HG02870 (cell line): ENCODE measurements around the gene NFIC.

Source experiments
- ATAC-seq: cut with Tn5 transposase; IDR thresholded peaks from one replicate; pipeline ENCODE4 v1.9.1; 2021; ENCODE audit warnings: mild to moderate bottlenecking, moderate library complexity; ENCODE audit not compliant: unreplicated experiment

NFIC gene

DNA sequence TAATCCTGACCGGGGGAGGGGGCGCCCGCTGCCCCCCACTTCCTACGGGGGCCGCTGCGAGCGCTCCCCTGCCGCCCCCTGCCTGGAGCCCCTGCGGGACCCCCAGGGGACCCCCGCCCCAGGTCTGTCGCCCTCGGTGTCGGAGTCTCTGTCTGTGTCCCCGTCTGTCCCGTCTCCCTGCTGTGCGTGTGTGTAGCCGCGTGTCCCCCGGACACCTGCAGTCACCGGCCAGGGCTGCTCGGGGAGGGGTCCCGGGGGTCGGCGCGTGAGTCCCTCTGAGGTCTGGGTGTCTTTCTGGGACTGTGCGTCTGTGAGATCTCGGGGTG, 7.7 kb upstream of the NFIC start:
- ATAC-seq: no peak

DNA sequence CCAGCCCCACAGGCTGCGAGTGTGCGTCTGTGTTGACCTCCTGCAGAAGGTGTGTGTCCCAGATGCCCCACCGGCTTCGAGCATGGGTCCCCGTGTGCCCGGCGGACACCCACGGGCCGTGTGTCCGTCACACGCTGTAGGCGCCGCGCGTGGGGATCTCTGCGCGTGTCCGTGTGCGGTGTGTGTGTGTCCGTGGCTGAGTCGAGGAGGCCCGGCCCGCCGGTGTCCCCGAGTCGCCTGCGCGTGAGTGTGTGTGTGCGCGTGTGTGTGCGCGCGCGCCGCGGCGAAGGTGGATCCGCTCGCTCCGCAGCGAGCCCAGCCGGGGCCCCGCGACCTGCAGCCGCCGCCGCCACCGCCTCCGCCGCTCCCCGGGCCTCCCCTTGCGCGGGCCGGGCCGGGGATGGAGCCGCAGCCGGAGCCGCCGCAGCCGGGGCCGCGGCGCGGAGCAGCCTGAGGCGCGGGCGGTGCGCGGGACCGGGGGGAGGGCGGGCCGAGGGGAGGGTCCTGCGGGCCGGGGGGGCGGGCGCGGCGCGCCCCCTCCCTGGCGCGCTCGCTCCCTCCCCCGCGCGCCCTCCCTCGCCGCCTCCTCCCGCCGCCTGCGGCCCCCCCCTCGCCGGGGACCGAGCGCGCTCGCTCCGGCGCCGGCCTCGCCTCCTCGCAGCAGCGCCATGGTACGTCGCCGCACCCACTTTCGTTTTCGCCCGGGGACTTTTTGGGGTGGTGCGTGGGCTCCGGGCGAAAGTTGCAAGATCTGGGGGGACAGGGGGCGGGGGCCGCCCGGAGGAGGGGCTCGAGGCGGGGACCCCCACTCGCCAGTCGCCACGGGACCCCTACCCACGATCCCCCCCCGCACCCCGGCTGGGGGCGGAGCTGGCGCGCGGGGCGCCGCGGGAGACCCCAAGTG, 7.1 kb upstream of the NFIC start:
- ATAC-seq: no peak

DNA sequence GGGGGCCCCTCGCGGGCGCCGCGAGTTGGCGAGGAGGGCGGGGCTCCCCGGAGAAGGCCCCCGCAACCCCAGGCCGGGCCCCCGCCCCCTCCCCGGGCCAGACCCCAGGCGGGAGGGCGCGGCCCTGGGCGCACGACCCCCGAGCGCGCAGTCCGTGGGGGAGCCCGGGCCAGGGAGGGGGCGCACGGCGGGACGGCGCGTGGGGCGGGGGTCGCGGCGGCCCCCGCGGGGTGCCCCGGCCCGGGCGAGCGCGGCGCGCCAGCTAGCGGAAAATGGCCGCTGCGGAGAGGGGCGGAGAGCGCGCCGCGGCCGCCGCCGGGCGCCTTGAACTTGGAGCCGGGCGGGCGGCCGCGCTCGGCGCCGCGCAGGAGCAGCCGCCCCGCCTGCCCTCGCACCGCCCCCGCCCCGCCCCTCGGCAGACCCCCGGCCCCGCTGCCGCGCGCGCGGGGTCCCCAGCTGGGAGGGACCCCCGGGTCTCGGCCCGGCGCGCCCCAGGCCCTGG, 6.4 kb upstream of the NFIC start:
- no peak for ATAC-seq

DNA sequence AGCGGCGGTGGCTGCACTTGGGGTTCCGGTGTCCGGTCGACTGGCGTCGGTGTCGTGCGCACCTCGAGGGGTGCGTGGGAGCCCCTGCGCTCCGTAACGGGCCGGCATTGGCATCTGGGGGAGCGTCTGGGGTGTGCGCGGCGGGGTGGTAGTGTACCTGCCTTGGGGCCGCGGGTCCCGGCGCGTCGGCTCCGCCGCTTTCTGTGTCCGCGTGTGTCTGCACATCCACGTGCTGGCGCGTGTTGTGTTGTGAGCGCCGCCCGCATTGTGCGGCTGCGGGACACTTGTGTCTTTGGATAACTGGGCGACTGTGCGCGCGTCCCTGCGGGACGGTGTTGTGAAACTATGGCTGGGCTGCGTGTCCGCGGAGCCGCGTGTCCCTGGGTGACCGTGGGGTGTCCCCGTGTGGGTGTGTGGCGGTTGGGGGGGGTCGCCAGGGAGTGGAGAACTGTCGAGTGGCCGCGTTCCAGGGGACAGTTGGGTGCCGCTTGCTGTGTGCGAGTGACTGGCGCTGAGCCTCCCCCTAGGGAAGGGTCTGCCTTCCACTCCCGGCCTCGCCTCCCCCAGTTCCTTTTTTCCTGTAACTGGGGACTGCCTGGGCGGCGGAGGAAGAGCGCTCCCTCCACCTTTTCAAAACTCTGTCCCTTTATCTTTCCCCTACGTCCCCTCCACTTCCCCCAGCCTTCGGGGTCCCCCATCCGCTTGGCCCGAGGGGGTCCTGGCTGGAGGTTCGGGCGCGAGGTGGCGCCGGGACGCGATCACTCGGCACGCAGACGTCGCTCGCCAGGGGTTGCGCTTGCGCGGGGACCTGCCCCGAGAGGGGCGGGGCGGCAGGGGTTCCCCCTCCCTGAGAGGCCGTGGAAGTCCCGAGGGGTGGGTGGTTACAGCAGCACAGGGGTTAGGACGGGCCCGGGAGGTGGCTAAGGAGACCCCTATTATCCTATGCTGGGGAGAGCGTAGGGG, 5.7 kb upstream of the NFIC start:
- ATAC-seq: no peak

DNA sequence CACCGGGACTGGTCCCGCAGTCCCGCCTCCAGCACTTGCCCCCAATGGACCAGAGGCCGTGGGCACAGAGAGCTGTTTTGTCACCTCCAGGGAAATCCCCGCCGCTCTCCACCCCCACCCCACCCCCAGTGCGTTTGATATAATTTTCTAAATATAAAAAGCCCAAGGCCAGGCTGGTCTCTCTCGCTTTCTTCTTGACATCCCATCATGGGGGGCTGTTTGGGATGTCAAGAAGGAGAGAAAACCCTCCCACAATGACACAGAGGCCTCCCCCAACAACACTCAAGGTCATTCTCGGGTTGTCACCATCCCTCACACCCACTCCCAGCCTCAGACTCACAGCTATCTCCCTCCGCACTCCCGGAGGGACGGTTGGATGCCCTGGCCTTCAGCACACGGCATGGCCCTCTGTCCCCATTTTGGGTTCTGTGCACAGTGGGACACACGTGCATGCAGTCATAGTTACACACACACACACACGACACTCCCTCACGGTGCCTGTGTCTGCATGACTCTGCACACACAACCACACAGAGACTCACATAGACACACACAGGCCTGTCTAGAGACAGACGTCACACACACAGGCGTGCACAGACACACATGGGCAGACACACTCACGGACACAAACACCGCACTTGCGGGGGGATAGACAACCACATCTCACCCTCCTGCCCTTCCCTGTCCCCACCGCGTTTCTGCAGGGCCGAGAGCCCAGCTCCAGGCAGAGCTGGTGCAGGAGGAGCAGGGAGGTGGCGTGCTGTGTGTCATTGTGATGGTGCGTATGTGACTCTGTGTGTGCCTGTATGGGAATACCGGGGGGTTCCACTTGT, 4.8 kb upstream of the NFIC start:
- no peak for ATAC-seq

DNA sequence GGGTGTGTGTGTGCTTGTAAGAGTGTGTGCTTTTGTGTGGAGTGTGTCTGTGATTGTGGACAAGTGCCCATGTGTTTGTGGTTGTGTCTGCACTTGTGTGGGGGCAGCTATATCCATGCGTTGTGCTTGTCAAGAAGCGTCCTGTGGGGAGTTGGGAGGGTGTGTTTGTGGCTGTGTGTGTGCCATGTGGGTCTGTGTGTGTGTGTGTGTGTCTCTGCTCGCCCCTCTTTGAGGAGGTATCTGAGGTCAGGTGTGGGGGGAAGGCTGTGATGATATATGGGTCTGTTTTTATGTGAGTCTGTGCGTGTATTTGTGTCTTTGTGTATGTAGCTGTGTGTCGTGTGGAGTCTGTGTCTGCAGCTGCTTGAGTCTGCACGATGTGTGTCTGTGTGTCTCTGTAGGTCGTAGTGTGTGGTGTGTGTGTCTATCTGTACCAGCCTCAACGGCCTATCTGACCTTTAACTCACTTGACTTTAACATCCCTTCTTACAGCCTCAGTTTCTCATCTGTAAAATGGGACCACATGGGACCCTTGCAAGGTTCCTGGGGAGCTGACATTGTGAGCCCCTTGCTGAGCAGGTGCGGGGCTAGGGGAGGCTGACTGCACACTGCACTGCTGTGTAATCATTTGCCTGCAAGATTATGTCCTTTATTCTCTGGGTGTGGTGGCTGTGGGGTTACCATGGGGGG, 4.0 kb upstream of the NFIC start:
- no peak for ATAC-seq

DNA sequence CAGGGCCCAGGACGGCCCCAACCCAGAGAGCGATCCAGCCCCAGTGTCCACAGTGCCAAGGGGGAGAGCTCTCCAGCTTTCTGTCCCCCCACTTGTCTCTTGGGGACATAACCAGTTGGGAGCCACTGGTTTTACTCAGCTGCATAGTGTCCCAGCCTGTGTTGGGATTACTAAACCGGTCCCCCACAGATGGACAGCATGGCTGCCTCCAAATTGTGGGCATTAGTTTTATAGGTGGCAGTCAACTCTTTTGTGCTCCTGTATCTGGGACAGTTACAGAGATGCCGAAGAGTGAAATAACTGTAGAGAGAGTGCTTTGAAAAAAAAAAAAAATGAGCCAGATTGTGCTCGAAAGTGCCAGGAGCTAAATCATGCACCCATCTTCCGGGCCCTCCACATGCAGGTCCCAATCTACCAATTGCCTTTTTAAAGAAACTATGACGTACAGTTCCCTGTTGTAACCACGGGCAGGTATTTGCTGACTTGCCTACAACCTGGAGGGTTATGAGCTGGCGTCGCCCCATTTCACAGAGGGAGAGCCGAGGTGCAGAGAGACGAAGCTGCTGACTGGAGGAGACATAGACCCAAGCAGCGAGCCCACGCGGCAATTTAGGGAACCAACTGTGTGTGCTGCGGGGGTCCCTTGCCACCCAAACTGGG, 2.4 kb upstream of the NFIC start:
- ATAC-seq: no peak

DNA sequence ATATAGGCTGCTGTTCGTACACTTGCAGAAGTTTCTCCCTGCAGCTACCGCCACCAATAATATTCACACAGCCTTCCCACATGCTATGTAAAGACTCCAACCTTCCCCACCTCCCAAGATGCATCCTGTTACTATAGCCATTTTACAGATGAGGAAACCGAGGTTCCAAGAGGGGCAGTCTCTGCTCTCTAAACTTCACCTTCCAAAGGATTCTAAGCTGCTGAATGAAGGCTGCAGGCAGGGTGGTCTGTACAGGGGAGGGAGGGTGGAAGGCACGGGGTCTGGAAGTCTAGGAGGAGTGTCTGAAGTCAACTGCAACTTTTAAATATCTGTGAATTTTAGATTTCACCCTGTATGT, 1.9 kb upstream of the NFIC start:
- ATAC-seq: no peak

DNA sequence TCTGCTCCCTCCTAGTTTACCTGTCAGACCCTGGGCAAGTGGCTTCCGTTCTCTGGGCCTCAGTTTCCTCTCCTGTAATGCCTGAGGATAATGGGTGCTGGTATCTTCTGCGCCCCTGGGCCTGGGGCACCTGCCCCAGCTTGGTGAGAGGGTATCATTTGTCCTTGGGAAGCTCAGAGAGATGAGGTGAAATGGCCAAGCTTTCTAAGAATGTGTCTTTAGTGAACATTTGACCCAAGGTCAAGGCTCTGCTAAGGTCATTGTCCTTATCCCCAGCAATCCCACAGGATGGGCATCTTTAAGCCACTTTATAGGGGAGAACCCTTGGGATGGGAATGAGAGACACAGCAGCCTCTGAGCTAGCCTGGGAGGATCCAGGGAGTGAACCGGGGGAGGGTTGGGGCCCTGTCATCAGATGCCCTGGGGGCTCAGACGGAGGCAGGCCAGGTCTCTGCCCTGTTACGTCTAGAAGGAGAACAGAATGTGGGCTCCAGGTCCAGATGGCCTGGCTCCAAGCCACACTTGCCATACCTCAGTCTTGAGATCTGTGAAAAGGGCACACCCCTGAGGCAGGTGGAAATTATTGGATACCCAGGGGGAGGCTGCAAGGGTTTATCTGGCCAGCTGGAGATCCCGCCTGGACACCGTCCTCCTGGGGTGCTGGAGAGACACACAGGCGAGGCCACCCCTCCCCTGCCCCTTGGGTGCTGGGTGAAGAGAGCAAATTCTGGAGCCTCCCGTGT, 1.1 kb upstream of the NFIC start:
- ATAC-seq: no peak

DNA sequence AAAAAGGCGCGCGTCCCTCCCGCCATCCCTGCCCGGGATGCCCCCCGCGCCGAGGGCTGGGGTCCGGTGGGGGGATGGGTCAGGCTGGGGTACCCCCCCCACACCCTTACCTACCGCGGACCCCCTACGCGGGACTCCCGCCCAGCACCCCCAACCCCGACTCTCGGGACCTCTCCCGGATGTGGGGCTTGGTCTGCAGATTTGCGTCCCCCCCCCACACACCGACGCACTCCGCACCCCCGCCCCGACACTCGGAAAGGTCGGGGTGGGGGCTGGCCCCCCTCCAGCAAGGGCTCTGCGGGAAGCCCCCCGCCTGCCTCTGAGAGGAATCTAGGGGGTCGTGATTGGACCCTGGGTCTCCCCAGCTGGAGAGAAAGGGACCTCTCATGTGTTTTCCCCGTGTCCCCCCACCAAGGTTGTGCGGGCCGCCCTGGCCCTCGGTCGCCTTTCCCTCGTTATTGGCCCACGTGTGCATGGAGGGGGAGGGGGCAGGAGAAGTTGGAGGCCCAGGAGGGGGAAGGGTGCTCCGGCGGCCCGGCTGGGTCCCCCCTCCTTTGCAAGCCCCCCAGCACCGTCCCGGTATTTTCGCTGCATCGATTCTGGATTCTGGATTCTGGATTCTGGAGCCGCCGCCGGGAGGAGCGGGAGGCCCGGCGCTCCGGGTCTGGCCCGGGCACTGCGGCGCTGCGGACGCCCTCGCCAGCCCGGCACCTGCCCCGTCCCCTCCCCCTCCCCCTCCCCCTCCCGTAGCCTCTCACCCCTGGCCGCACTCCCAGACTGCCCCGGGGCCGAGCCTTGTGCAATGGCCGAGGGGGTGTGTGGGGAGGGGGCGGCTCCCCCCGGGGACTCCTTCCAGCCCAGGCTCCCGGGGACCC, 607 bp downstream of the NFIC start:
- no peak for ATAC-seq

DNA sequence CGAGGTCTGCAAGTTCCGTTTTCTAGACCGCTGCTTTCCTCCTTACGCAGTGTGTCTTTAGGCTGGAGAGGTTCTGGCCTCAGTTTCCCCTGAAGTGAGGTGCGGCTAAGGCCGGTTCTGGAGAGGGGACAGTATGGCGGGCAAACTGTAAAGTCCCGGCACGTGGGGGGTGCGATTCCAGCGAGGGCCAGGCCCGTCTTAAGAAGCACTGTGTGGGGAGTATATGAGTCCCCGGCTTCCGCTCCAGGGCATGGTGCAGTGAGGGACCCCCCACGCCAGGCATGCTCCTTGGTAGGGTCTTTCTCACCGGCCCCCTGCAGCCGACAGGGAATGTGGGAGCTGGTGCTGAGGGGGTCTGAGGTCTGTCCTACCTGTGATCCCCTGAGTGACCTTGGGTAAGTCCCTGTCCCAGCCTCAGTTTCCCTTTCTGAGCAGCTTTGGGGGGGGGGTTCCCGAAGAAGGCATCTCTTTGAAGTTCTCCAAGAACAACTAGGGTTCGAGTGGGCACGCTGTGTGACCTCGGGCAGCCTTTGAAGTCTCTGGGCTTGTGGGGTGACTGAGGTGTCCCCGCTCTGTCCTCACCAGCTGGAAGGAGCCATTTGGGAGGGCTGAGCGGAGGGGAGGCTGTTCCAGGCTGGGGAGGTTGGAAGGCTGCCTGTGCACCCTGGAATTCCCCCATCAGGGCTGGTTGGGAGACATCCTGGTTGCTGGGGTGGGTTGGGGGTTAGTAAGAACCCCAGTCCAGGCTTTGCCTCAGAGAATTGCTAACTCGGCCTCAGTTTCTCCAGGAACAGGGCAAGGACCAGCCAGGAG, 1.5 kb downstream of the NFIC start:
- no peak for ATAC-seq

DNA sequence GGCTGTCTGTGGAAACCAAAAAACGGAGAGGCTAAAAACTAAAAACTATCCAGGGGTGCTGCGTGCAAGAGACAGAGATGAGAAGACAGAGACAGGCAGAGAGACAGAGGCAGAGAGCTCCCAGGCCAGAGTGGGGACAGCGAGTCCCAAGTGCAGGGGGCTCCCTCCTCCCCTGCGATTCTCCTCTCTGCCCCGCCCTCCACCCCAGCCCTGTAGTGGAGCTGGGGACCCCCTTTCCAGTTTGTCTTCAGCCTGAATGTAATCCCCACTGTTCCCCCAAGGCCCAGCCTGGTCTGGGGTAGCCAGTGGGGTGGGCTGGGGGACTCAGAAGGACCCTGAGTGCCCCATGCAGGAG, 2.0 kb downstream of the NFIC start:
- no peak for ATAC-seq

DNA sequence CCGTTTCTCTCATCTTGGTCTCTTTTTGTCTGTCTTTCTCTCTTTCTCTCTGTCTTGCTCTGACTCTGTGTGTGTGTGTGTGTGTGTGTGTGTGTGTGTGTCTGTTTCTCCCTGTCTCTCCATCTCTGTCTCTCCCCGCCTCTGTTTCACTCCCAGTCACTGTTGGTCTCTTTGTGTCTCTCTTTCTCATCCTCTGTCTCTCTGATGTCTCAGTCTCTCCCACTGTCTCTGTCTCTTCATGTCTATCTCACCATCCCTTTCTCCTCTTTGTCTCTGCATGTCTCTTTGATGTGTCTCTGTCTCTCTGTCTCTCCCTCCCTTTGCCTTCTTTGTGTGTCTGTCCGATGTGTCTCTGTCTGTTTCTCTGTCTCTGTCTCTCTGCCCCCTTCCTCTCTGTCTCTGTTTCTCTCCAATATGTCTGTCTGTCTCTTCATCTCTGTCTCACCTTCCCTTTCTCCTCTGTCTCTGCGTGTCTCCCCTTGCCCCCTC, 2.5 kb downstream of the NFIC start:
- ATAC-seq: no peak

DNA sequence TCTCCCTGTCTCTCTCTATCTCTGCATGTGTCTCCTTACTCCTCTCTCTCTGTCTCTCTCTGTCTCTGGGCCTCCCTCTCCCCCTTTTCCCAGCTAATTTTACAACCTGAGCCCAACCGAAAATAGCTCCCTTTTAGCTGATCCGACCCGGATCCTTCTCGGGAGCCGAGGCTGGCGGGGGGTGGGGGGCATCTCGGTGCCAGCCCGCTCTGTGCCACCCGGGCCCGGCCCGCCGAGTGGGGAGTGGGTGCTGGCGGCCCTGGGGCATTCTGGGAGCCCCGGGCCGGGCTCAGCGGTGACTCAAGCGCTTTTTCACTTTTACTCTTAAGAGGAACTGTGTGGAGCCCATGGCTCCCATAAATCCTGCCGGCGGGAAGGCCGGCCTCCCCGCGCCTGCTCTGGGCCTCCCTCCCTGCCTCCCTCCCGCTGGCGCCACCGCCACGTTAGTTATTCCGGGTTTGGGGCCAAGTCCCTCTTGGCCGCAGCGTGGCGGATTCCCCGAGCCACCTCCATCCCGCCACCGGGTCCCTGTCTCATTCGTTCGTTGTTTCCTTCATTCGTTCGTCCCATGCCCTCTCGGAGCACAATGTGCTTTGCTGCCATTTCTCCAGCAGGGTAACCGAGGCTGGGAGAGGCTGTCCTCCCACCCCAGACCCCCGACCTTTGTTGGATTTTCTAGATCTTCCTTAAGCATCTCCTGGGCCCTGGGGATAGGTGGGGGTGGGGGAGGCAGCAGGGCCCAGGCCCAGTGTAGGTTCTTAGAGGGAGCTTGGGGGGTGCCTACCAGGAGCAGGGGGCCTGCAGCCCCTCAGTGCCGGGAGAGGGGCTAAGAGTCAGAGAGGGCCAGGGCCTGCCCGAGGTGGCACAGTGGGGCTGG, 3.2 kb downstream of the NFIC start:
- no peak for ATAC-seq

DNA sequence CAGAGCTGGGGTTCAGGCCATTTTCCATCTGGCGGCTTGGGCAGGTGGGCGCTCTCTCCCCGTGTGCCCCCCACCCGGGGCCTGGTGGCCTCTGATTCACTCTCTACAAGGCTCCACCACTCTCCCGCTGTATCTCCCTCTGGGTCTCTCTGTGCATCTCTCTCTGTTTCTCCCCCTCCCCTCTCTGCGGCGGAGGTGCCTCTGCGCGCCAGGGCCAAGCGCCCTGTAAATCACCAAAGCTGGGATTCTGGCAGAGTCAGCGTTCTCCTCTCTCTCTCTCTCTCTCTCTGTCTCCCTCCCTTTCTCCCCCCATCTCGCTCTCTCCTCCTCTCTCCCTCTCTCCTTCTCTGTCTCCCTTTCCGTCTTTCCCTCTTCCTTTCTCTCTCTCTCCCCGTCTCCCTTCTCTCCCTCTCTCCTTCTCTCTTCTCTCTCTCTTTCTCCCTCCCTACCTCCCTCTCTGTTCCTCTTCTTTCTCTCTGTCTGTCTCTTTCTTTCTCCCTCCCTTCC, 3.9 kb downstream of the NFIC start:
- no peak for ATAC-seq
